ENCODE measurements around the gene MIS18A.

Gene MIS18A

DNA sequence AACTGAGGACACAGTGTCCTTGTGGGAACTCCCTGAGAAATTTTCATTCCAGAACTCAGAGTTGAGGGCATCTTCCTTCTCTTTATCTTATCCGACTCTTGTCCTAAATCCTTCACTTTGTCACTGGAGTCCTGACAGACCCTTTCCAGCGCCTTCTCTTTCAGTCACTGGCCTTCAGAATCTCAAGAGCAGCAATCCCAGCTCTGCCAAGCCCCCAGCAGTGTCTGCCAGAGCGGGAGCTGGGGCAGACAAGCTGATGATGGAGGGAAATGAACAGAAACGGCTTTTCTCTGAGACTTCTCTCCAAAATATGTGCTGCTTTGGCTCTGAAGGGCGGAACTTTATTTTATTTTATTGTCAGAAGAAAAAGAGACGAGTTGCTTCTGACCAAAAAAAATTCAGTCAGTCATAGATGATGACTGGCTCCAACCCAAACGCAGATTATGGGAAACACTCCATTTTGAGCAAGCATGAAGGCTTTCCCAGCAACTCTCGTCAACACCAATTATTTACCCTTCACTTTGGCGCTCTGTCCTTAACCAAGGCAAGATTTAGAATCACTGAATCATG, 32.2 kb downstream of the MIS18A start:
- Histone ChIP-seq H2BK12ac (ENCODE audit: low read length) (no peak overlapping the region), H3K4me2 (ENCODE audit: insufficient read depth, low read length, poor library complexity, severe bottlenecking) (no peak overlapping the region), H2BK15ac (ENCODE audit: low read length) (no peak overlapping the region), H3K4me3 (ENCODE audit: low read length in 2 of 2) (no peak overlapping the region), H3K9me3 (replicated peaks in 1 of 2; ENCODE audit: control insufficient read depth in 2 of 2, insufficient read depth in 1 of 2, low read depth in 1 of 2, low read length in 2 of 2) (no peaks in the 10 kb centered on the region), H4K8ac (ENCODE audit: low read depth, low read length) (no peak overlapping the region), H3K4me1 (ENCODE audit: control insufficient read depth in 2 of 2, insufficient read depth in 1 of 2, low read depth in 1 of 2, low read length in 2 of 2) (peaks cover 0 to 6% of the 10 kb centered on the region in 2 donors), H3K79me1 (ENCODE audit: low read depth, low read length) (no peaks in the 10 kb centered on the region), H3K27ac (replicated peaks; ENCODE audit: low read length) (no peak overlapping the region), H3K23ac (ENCODE audit: low read depth, low read length, poor library complexity) (no peak overlapping the region), H3K18ac (ENCODE audit: low read length) (no peak overlapping the region), H2AK5ac (ENCODE audit: low read depth, low read length) (no peak overlapping the region), H3K14ac (ENCODE audit: low read length) (no peak overlapping the region), H2BK120ac (ENCODE audit: low read depth, low read length) (no peak overlapping the region), H3K9ac (ENCODE audit: low read depth, low read length, poor library complexity) (no peak overlapping the region), H2AFZ (ENCODE audit: low read length) (no peak overlapping the region), H4K91ac (ENCODE audit: low read depth, low read length, poor library complexity) (no peak overlapping the region), H2BK5ac (ENCODE audit: low read length) (no peak overlapping the region), H3K36me3 (replicated peaks in 1 of 2; ENCODE audit: control insufficient read depth in 2 of 2, insufficient read depth in 2 of 2, low read length in 2 of 2) (no peaks in the 10 kb centered on the region), H3K4ac (ENCODE audit: low read length) (no peak overlapping the region), H3K27me3 (ENCODE audit: control insufficient read depth in 3 of 3, insufficient read depth in 3 of 3, low read depth in 1 of 3, low read length in 3 of 3) (peaks cover 0 to 5% (median 0%) of the 10 kb centered on the region in 3 experiments)
- no CpG with 5 or more reads among the region's 9 CpGs for WGBS, 2 donors (ENCODE audit: extremely low coverage in 2 of 2, insufficient read length in 2 of 2, insufficient replicate concordance in 1 of 2)
- no peak for DNase-seq (ENCODE audit: low spot score)

GRCh38 chr21:32245971-32246370, 32.9 kb downstream of the MIS18A start:
- WGBS, 2 donors (ENCODE audit: extremely low coverage in 2 of 2, insufficient read length in 2 of 2, insufficient replicate concordance in 1 of 2), result no CpG with 5 or more reads among the region's 8 CpGs
- no peaks in the 10 kb centered on the region for H3K36me3 ChIP-seq (replicated peaks in 1 of 2; ENCODE audit: control insufficient read depth in 2 of 2, insufficient read depth in 2 of 2, low read length in 2 of 2)
- H3K9ac ChIP-seq (ENCODE audit: low read depth, low read length, poor library complexity), result no peak overlapping the region
- H2BK120ac ChIP-seq (ENCODE audit: low read depth, low read length), result no peak overlapping the region
- H3K9me3 ChIP-seq (replicated peaks in 1 of 2; ENCODE audit: control insufficient read depth in 2 of 2, insufficient read depth in 1 of 2, low read depth in 1 of 2, low read length in 2 of 2), result no peaks in the 10 kb centered on the region
- H2AK5ac ChIP-seq (ENCODE audit: low read depth, low read length), result no peak overlapping the region
- H4K8ac ChIP-seq (ENCODE audit: low read depth, low read length), result no peak overlapping the region
- no peak overlapping the region for H3K14ac ChIP-seq (ENCODE audit: low read length)
- no peak overlapping the region for H3K4me3 ChIP-seq (ENCODE audit: low read length in 2 of 2)
- no peak for DNase-seq (ENCODE audit: low spot score)
- H2BK15ac ChIP-seq (ENCODE audit: low read length), result no peak overlapping the region
- H3K23ac ChIP-seq (ENCODE audit: low read depth, low read length, poor library complexity), result no peak overlapping the region
- no peak overlapping the region for H2BK12ac ChIP-seq (ENCODE audit: low read length)
- no peaks in the 10 kb centered on the region for H3K79me1 ChIP-seq (ENCODE audit: low read depth, low read length)
- peaks cover 0 to 6% of the 10 kb centered on the region in 2 donors for H3K4me1 ChIP-seq (ENCODE audit: control insufficient read depth in 2 of 2, insufficient read depth in 1 of 2, low read depth in 1 of 2, low read length in 2 of 2)
- no peak overlapping the region for H3K27ac ChIP-seq (replicated peaks; ENCODE audit: low read length)
- no peak overlapping the region for H3K18ac ChIP-seq (ENCODE audit: low read length)
- peaks cover 0 to 5% (median 0%) of the 10 kb centered on the region in 3 experiments for H3K27me3 ChIP-seq (ENCODE audit: control insufficient read depth in 3 of 3, insufficient read depth in 3 of 3, low read depth in 1 of 3, low read length in 3 of 3)
- no peak overlapping the region for H2AFZ ChIP-seq (ENCODE audit: low read length)
- no peak overlapping the region for H3K4me2 ChIP-seq (ENCODE audit: insufficient read depth, low read length, poor library complexity, severe bottlenecking)
- H4K91ac ChIP-seq (ENCODE audit: low read depth, low read length, poor library complexity), result no peak overlapping the region
- no peak overlapping the region for H2BK5ac ChIP-seq (ENCODE audit: low read length)
- H3K4ac ChIP-seq (ENCODE audit: low read length), result no peak overlapping the region

DNA sequence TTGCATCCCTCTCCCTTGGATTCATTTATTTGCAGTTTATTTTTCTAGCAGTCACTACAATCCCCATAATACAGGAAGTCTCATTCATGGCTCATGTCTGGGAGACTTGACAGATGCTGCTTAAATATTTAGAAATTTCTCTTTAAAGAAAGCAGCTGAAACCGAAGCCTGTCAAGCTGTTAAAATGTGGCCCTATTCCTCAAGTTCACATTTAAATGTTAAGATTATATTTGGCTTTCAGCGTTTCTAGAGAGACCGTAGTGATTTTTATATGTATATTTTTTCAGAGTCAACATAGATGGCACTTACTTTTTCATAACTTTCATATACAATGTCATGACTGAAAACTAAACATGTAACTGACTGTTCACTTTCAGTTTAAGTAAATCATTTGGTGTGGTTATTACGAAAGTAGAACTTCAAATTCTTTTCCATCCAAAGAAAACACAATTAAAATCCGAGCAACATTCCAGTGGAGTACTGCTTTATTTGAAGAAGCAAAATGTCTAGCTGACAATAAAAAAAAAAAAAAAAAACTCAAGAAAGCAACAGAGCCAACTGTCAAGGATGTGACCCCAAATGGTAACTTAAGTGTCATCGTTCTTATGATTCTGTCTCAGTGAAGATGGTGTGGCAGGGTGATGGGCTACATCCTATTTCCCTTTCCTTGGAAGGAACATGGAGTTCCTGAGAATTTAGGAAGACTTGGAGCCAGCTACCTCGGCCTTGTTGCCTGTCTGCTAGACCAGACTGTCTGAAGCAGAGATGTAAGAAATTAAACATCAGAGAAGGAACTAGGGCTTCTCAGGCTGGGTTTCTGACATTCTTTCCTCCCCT, 37.8 kb downstream of the MIS18A start:
- Histone ChIP-seq H3K27me3 (ENCODE audit: control insufficient read depth in 3 of 3, insufficient read depth in 3 of 3, low read depth in 1 of 3, low read length in 3 of 3) (peaks cover 0 to 5% (median 3%) of the 10 kb centered on the region in 3 experiments), H4K8ac (ENCODE audit: low read depth, low read length) (no peak overlapping the region), H3K9me3 (replicated peaks in 1 of 2; ENCODE audit: control insufficient read depth in 2 of 2, insufficient read depth in 1 of 2, low read depth in 1 of 2, low read length in 2 of 2) (peaks cover 0 to 2% of the 10 kb centered on the region in 2 donors), H3K27ac (replicated peaks; ENCODE audit: low read length) (no peak overlapping the region), H2BK120ac (ENCODE audit: low read depth, low read length) (no peak overlapping the region), H2AK5ac (ENCODE audit: low read depth, low read length) (no peak overlapping the region), H3K4me1 (ENCODE audit: control insufficient read depth in 2 of 2, insufficient read depth in 1 of 2, low read depth in 1 of 2, low read length in 2 of 2) (peaks cover 0 to 1% of the 10 kb centered on the region in 2 donors), H3K9ac (ENCODE audit: low read depth, low read length, poor library complexity) (no peak overlapping the region), H2BK15ac (ENCODE audit: low read length) (no peak overlapping the region), H2AFZ (ENCODE audit: low read length) (no peak overlapping the region), H3K4me2 (ENCODE audit: insufficient read depth, low read length, poor library complexity, severe bottlenecking) (no peak overlapping the region), H2BK12ac (ENCODE audit: low read length) (no peak overlapping the region), H3K14ac (ENCODE audit: low read length) (no peak overlapping the region), H3K4ac (ENCODE audit: low read length) (no peak overlapping the region), H3K36me3 (replicated peaks in 1 of 2; ENCODE audit: control insufficient read depth in 2 of 2, insufficient read depth in 2 of 2, low read length in 2 of 2) (no peaks in the 10 kb centered on the region), H3K23ac (ENCODE audit: low read depth, low read length, poor library complexity) (no peak overlapping the region), H3K79me1 (ENCODE audit: low read depth, low read length) (no peaks in the 10 kb centered on the region), H3K18ac (ENCODE audit: low read length) (no peak overlapping the region), H4K91ac (ENCODE audit: low read depth, low read length, poor library complexity) (no peak overlapping the region), H3K4me3 (ENCODE audit: low read length in 2 of 2) (no peak overlapping the region), H2BK5ac (ENCODE audit: low read length) (no peak overlapping the region)
- WGBS, 2 donors (ENCODE audit: extremely low coverage in 2 of 2, insufficient read length in 2 of 2, insufficient replicate concordance in 1 of 2), result no CpG with 5 or more reads among the region's 7 CpGs
- no peak for DNase-seq (ENCODE audit: low spot score)

DNA sequence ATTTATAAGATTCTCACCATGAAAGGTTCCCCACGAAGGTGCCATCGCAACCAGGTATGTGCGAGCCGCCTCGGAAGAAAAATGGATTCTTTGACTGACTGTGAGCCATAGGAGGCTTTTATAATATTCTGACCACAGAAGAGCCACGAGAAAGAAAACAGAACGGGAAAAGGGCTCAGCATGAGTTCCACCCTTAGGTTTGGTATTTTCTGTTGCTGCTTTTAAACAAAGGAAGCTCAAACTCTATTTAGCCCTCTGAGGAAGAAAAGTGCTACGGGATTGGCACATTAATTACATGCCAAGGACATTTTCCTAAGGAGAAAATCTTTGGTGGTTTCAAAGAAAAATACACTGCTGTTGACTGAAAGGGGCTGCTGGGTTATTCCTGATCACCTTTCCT, 39.3 kb downstream of the MIS18A start:
- H3K9ac ChIP-seq (ENCODE audit: low read depth, low read length, poor library complexity), result no peak overlapping the region
- H3K4me2 ChIP-seq (ENCODE audit: insufficient read depth, low read length, poor library complexity, severe bottlenecking), result no peak overlapping the region
- H3K23ac ChIP-seq (ENCODE audit: low read depth, low read length, poor library complexity), result no peak overlapping the region
- no CpG with 5 or more reads among the region's 8 CpGs for WGBS, 2 donors (ENCODE audit: extremely low coverage in 2 of 2, insufficient read length in 2 of 2, insufficient replicate concordance in 1 of 2)
- no peak overlapping the region for H2AFZ ChIP-seq (ENCODE audit: low read length)
- no peak overlapping the region for H3K4ac ChIP-seq (ENCODE audit: low read length)
- H3K36me3 ChIP-seq (replicated peaks in 1 of 2; ENCODE audit: control insufficient read depth in 2 of 2, insufficient read depth in 2 of 2, low read length in 2 of 2), result no peaks in the 10 kb centered on the region
- H3K79me1 ChIP-seq (ENCODE audit: low read depth, low read length), result no peaks in the 10 kb centered on the region
- no peak overlapping the region for H2BK120ac ChIP-seq (ENCODE audit: low read depth, low read length)
- no peak overlapping the region for H3K18ac ChIP-seq (ENCODE audit: low read length)
- no peak overlapping the region for H3K27ac ChIP-seq (replicated peaks; ENCODE audit: low read length)
- no peak overlapping the region for H2BK15ac ChIP-seq (ENCODE audit: low read length)
- DNase-seq (ENCODE audit: low spot score), result no peak
- no peak overlapping the region for H3K14ac ChIP-seq (ENCODE audit: low read length)
- no peak overlapping the region for H3K4me3 ChIP-seq (ENCODE audit: low read length in 2 of 2)
- H2AK5ac ChIP-seq (ENCODE audit: low read depth, low read length), result no peak overlapping the region
- H3K27me3 ChIP-seq (ENCODE audit: control insufficient read depth in 3 of 3, insufficient read depth in 3 of 3, low read depth in 1 of 3, low read length in 3 of 3), result peaks cover 0 to 3% (median 0%) of the 10 kb centered on the region in 3 experiments
- no peak overlapping the region for H2BK5ac ChIP-seq (ENCODE audit: low read length)
- no peak overlapping the region for H4K91ac ChIP-seq (ENCODE audit: low read depth, low read length, poor library complexity)
- H3K4me1 ChIP-seq (ENCODE audit: control insufficient read depth in 2 of 2, insufficient read depth in 1 of 2, low read depth in 1 of 2, low read length in 2 of 2), result peaks cover 0 to 1% of the 10 kb centered on the region in 2 donors
- H3K9me3 ChIP-seq (replicated peaks in 1 of 2; ENCODE audit: control insufficient read depth in 2 of 2, insufficient read depth in 1 of 2, low read depth in 1 of 2, low read length in 2 of 2), result peaks cover 0 to 2% of the 10 kb centered on the region in 2 donors
- no peak overlapping the region for H4K8ac ChIP-seq (ENCODE audit: low read depth, low read length)
- H2BK12ac ChIP-seq (ENCODE audit: low read length), result no peak overlapping the region

Measured in neuronal stem cell (in vitro differentiated cells).